Esophagus muscularis mucosa (tissue), 3 donors: ENCODE measurements around the gene STX8.

Source experiments
- CTCF ChIP-seq, 3 experiments: fragments of 200-600 bp in 2 of 3; fragments of 450-650 bp in 1 of 3; sonication (generic) in 2 of 3; IDR thresholded peaks; one replicate each; pipeline ENCODE4 v1.5.1; 2017 to 2019; ENCODE audit warnings: antibody characterized with exemption in 3 of 3, mild to moderate bottlenecking in 2 of 3, moderate library complexity in 1 of 3
- POLR2A ChIP-seq: fragments of 450-650 bp; IDR thresholded peaks from one replicate; pipeline ENCODE4 v1.6.1; 2017; ENCODE audit warnings: antibody characterized with exemption, moderate library complexity, mild to moderate bottlenecking, low read depth
- POLR2AphosphoS5 ChIP-seq, 2 donors: sonication (generic); formaldehyde crosslinking; IDR thresholded peaks; one replicate each; pipeline ENCODE4 v1.6.1; 2017; ENCODE audit warnings: antibody characterized with exemption in 2 of 2

GRCh38 chr17:9615486-9615885 lies 39.9 kb upstream of the STX8 start:
- TF ChIP-seq POLR2A (no peak), CTCF (IDR thresholded peaks at IDR 0.05) (no peak), POLR2AphosphoS5 (IDR thresholded peaks at IDR 0.05) (no peak)
